GM23338 (cell line): ENCODE results near the gene MEIOSIN. TPM values are rescaled to one million over a fixed set of nuclear protein-coding genes. Genes with fewer than 3 reads are reported as not detected.

ENCODE experiments used
- ATAC-seq: fragments of 200-7000 bp; cut with Tn5 transposase; 3 replicates; pipeline ENCODE4 v1.9.1; 2020
- DNase-seq: peaks from one replicate; pipeline ENCODE4 v3.0.0-alpha.2; 2015; ENCODE audit warnings: low spot score
- H2AFZ ChIP-seq: fragments of 200-600 bp; sonication (generic); 2 replicates; pipeline ENCODE4 v1.8.0; 2016; ENCODE audit warnings: antibody characterized with exemption, mild to moderate bottlenecking, moderate library complexity
- H3F3A ChIP-seq: fragments of 200-600 bp; sonication (generic); replicated peaks from 2 replicates; pipeline ENCODE4 v1.8.0; 2017; ENCODE audit warnings: antibody characterized with exemption, mixed run types, low read depth
- H3K27ac ChIP-seq: fragments of 200-600 bp; sonication (generic); 2 replicates; pipeline ENCODE4 v1.6.1; 2016; ENCODE audit warnings: low read depth
- H3K27me3 ChIP-seq: fragments of 200-600 bp; sonication (generic); 2 replicates; pipeline ENCODE4 v1.8.0; 2016; ENCODE audit warnings: mild to moderate bottlenecking, mixed run types, moderate library complexity; ENCODE audit not compliant: insufficient read depth
- H3K36me3 ChIP-seq: fragments of 200-600 bp; sonication (generic); 2 replicates; pipeline ENCODE4 v1.8.0; 2016; ENCODE audit warnings: mild to moderate bottlenecking; ENCODE audit not compliant: insufficient read depth
- H3K4me1 ChIP-seq: fragments of 200-600 bp; sonication (generic); 2 replicates; pipeline ENCODE4 v1.8.0; 2016; ENCODE audit warnings: mild to moderate bottlenecking, moderate library complexity; ENCODE audit not compliant: insufficient read depth
- H3K4me2 ChIP-seq: fragments of 200-600 bp; sonication (generic); 2 replicates; pipeline ENCODE4 v1.7.1; 2017; ENCODE audit warnings: mixed run types
- H3K4me3 ChIP-seq: fragments of 200-600 bp; sonication (generic); 2 replicates; pipeline ENCODE4 v1.6.1; 2016; ENCODE audit warnings: mixed run types
- H3K79me2 ChIP-seq: fragments of 200-600 bp; sonication (generic); replicated peaks from 2 replicates; pipeline ENCODE4 v1.8.0; 2017; ENCODE audit warnings: mild to moderate bottlenecking; ENCODE audit not compliant: insufficient read depth
- H3K9me2 ChIP-seq: fragments of 200-600 bp; sonication (generic); 2 replicates; pipeline ENCODE4 v1.8.0; 2017; ENCODE audit not compliant: insufficient read depth
- H4K20me1 ChIP-seq: fragments of 200-600 bp; sonication (generic); replicated peaks from 2 replicates; pipeline ENCODE4 v1.8.0; 2017; ENCODE audit warnings: mild to moderate bottlenecking; ENCODE audit not compliant: insufficient read depth
- H3K27ac Mint-ChIP-seq: 2 replicates; pipeline ENCODE4 v1.8.0; 2020; ENCODE audit warnings: inconsistent platforms, mild to moderate bottlenecking, moderate library complexity, mixed read lengths
- H3K27me3 Mint-ChIP-seq: 3 replicates; pipeline ENCODE4 v1.8.0; 2022; ENCODE audit warnings: low read depth, mild to moderate bottlenecking, moderate library complexity, mixed read lengths, inconsistent platforms; ENCODE audit not compliant: insufficient read depth, poor library complexity
- H3K36me3 Mint-ChIP-seq: 3 replicates; pipeline ENCODE4 v1.8.0; 2021; ENCODE audit warnings: low read depth, mild to moderate bottlenecking, inconsistent platforms, moderate library complexity, mixed read lengths
- H3K4me1 Mint-ChIP-seq: 3 replicates; pipeline ENCODE4 v1.8.0; 2020; ENCODE audit warnings: mild to moderate bottlenecking, inconsistent platforms, mixed read lengths
- H3K4me3 Mint-ChIP-seq: 3 replicates; pipeline ENCODE4 v1.8.0; 2021; ENCODE audit warnings: moderate library complexity, mild to moderate bottlenecking, inconsistent platforms, mixed read lengths
- H3K9me3 Mint-ChIP-seq: 3 replicates; pipeline ENCODE4 v1.8.0; 2020; ENCODE audit warnings: moderate library complexity, mild to moderate bottlenecking, inconsistent platforms, mixed read lengths
- CREB1 ChIP-seq: fragments of 250-450 bp; sonication (Bioruptor Pico); IDR thresholded peaks from 2 replicates; pipeline ENCODE4 v1.5.0; 2020; ENCODE audit warnings: low read depth, mild to moderate bottlenecking, moderate library complexity
- CTCF ChIP-seq, 2 experiments: fragments of 200-600 bp in 1 of 2; sonication (generic) in 1 of 2; conservative IDR thresholded peaks; 2 replicates each; pipeline versions ENCODE4 v1.5.1 to v1.6.1; 2016 to 2017; ENCODE audit warnings: antibody characterized with exemption in 2 of 2, low read depth in 2 of 2, mild to moderate bottlenecking in 2 of 2, moderate library complexity in 1 of 2
- ETS1 ChIP-seq: IDR thresholded peaks from 2 replicates; pipeline ENCODE4 v1.6.1; 2016; ENCODE audit warnings: antibody characterized with exemption
- EZH2 ChIP-seq: fragments of 200-600 bp; sonication (generic); IDR thresholded peaks from one replicate; pipeline ENCODE4 v1.8.0; 2017; ENCODE audit warnings: antibody characterized with exemption, mild to moderate bottlenecking, low read depth; ENCODE audit not compliant: unreplicated experiment
- EZH2phosphoT487 ChIP-seq: fragments of 200-600 bp; sonication (generic); IDR thresholded peaks from one replicate; pipeline ENCODE4 v1.8.1; 2018; ENCODE audit warnings: antibody characterized with exemption; ENCODE audit not compliant: unreplicated experiment
- JUNB ChIP-seq: IDR thresholded peaks from one replicate; pipeline ENCODE4 v1.6.1; 2016; ENCODE audit warnings: antibody characterized with exemption; ENCODE audit not compliant: unreplicated experiment
- NANOG ChIP-seq: IDR thresholded peaks from 2 replicates; pipeline ENCODE4 v1.6.1; 2016; ENCODE audit warnings: antibody characterized with exemption, borderline replicate concordance
- POLR2AphosphoS5 ChIP-seq: IDR thresholded peaks from 2 replicates; pipeline ENCODE4 v1.6.1; 2016; ENCODE audit warnings: antibody characterized with exemption, low read depth
- REST ChIP-seq: IDR thresholded peaks from one replicate; pipeline ENCODE4 v1.6.1; 2018; ENCODE audit warnings: antibody characterized with exemption; ENCODE audit not compliant: unreplicated experiment
- STAT1 ChIP-seq: IDR thresholded peaks from one replicate; pipeline ENCODE4 v1.6.1; 2016; ENCODE audit warnings: antibody characterized with exemption; ENCODE audit not compliant: unreplicated experiment
- ZNF114 ChIP-seq: fragments of 250-450 bp; sonication (Bioruptor Pico); IDR thresholded peaks from 2 replicates; pipeline ENCODE4 v1.5.0; 2020; ENCODE audit warnings: mild to moderate bottlenecking, moderate library complexity
- ZNF331 ChIP-seq: fragments of 250-450 bp; sonication (Bioruptor Pico); IDR thresholded peaks from 2 replicates; pipeline ENCODE4 v1.5.0; 2020; ENCODE audit warnings: low read depth, mild to moderate bottlenecking, moderate library complexity
- ZNF462 ChIP-seq: fragments of 250-450 bp; sonication (Bioruptor Pico); IDR thresholded peaks from 2 replicates; pipeline ENCODE4 v1.5.0; 2020; ENCODE audit warnings: mild to moderate bottlenecking, moderate library complexity
- polyA plus RNA-seq: library from polyadenylated mRNA; unstranded; fragments of >200 nt; fragmentation: Nextera tagmentation; extraction: Ambion mirVana; gene quantifications from 2 replicates; pipeline ENCODE4 v1.2.1, GENCODE V29; 2016
- total RNA-seq: library from RNA; depleted of rRNA; stranded (reverse); fragments of >200 nt; shearing (Covaris generic); gene quantifications from 2 replicates; pipeline ENCODE4 v1.2.3, GENCODE V29; 2014

The MEIOSIN gene
- total and polyA plus RNA-seq, 2 experiments from 2014 or later: 0.21 to 0.28 TPM

GRCh38 chr19:45761714-45762113 is 28.5 kb downstream of the MEIOSIN start:
- no peak; the same call in 2 of the 3 replicates for ATAC-seq

More at GRCh38 chr19:45761714-45762113, 28.5 kb downstream of the MEIOSIN start:
- Mint-ChIP-seq H3K27me3 (peaks cover 20% of the 10 kb centered on the region), H3K4me1 (peaks cover 21% of the 10 kb centered on the region), H3K27ac (no peak overlapping the region), H3K36me3 (no peaks in the 10 kb centered on the region), H3K4me3 (no peak overlapping the region), H3K9me3 (no peaks in the 10 kb centered on the region; the same call in 2 of the 3 replicates)
- peak overlapping the region; percentile 47; the same call in 1 of the 2 replicates for H2AFZ ChIP-seq
- no peaks in the 10 kb centered on the region for H4K20me1 ChIP-seq
- TF ChIP-seq EZH2phosphoT487: no peak
- TF ChIP-seq NANOG: no peak
- no peak for TF ChIP-seq JUNB
- TF ChIP-seq ZNF331: no peak
- no peak for TF ChIP-seq REST
- no peak for TF ChIP-seq ZNF114 (CRISPR knock-in tag)
- no peak for TF ChIP-seq CTCF (conservative IDR thresholded peaks at IDR 0.05; ENCODE audit: low read depth in 2 of 2)
- TF ChIP-seq ETS1: no peak
- no peak for TF ChIP-seq CREB1 (CRISPR knock-in tag)
- no peak for TF ChIP-seq ZNF462 (CRISPR knock-in tag)
- no peak for TF ChIP-seq STAT1
- TF ChIP-seq POLR2AphosphoS5: no peak
- no peak for TF ChIP-seq EZH2
- no peaks in the 10 kb centered on the region for H3K27me3 ChIP-seq
- H3K4me1 ChIP-seq: peaks cover 27% of the 10 kb centered on the region
- no peaks in the 10 kb centered on the region for H3K9me2 ChIP-seq
- H3K4me3 ChIP-seq: no peak overlapping the region
- H3K4me2 ChIP-seq: no peak overlapping the region
- H3K36me3 ChIP-seq: no peaks in the 10 kb centered on the region
- H3K79me2 ChIP-seq: no peaks in the 10 kb centered on the region
- H3F3A ChIP-seq: no peaks in the 10 kb centered on the region
- no peak for DNase-seq
- no peak overlapping the region for H3K27ac ChIP-seq
